Measurements from ENCODE around the gene SIGLEC10. TPM values are rescaled to one million over a fixed set of nuclear protein-coding genes. Genes with fewer than 3 reads are reported as not detected.
A peak's percentile ranks its signal among the peaks of the same experiment; 100 is the strongest.

SIGLEC10 gene
- total RNA-seq, 2 experiments from 2014 or later: 0.72 to 0.98 TPM

DNA sequence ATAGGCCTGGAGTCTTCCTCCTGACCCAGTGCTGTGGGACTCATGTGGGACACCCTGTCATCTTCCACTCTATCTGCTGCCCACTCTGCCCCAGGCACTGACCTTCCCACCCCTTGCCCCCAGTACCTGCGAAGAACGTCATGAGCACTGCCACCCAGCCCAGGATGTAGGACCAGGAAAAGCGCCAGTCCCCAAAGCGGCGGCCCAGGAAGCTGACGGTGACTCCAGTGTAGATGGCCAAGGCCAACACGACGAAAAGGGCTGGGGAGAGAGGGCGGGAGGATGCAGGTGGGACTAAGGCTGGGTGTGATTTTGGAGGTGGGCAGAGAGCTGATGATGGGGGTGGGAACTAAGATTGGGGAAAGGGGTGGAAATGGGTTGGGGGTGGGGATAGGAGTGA is 37.1 kb downstream of the SIGLEC10 start:
- H3K4me1 Mint-ChIP-seq: peaks cover 39% of the 10 kb centered on the region
- H3K9me3 Mint-ChIP-seq: peaks cover 5% of the 10 kb centered on the region
- DNase-seq: no peak
- no peaks in the 10 kb centered on the region for H3K36me3 Mint-ChIP-seq (ENCODE audit: low read depth)
- H3K27me3 Mint-ChIP-seq: no peaks in the 10 kb centered on the region
- CTCF ChIA-PET: no interaction called here
- POLR2A ChIA-PET: no interaction called here
- no peak overlapping the region for H3K4me3 Mint-ChIP-seq
- peak overlapping the region; percentile 36 for H3K27ac Mint-ChIP-seq

DNA sequence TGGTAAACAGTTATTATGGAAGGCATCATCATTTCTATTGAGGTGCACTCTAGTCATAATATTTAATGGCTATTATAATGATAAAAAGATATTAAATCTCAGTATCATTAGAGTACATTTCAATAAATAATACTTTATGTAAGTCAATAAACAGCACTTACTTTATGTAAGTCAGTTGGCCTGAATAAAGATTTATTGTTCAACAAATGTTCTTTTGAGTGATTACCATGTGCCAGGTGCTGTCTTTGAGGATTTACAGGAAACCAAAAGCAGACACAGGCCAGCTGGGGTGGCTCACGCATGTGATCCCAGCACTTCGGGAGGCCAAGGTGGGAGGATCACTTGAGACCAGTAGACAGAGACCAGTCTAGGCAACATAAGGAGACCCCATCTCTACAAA is 40.0 kb downstream of the SIGLEC10 start:
- Mint-ChIP-seq H3K36me3 (ENCODE audit: low read depth) (peaks cover 6% of the 10 kb centered on the region), H3K27ac (no peak overlapping the region), H3K4me3 (no peak overlapping the region), H3K9me3 (peaks cover 9% of the 10 kb centered on the region), H3K27me3 (no peaks in the 10 kb centered on the region), H3K4me1 (peaks cover 69% of the 10 kb centered on the region)
- POLR2A ChIA-PET: no interaction called here
- CTCF ChIA-PET: interaction anchor here (2.6 kb wide), 1 partner anchor 10 kb away, joined by 14 read pairs; the partner anchor contains the start of gene LIM2
- DNase-seq: no peak

DNA sequence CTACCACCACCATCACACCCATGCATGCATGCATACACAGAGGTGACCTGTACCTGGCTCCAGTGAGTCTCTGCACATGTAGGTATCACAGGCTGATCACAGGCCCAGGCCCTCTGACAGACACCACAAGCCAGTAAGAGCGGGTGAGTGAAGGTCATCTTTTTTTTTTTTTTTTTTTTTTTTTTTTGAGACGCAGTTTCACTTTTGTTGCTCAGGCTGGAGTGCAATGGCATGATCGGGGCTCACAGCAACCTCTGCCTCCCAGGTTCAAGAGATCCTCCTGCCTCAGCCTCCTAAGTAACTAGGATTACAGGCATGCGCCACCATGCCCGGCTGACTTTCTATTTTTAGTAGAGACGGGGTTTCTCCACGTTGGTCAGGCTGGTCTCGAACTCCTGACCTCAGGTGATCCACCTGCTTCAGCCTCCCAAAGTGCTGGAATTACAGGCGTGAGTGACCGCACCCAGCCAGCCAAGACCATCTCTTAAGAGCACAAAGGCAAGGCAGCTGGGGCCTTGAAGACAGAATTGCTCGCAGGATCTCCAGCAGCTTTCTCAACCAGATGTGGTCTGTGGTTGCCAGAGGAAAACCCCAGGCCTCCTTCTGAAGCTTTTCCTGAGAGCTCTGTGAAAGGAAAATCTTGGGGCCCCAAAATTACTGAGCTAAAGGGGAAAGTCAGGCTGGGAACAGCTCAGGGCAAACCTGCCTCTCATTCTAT is 41.8 kb downstream of the SIGLEC10 start:
- H3K4me3 Mint-ChIP-seq: peak overlapping the region; percentile 54
- peaks cover 6% of the 10 kb centered on the region for H3K36me3 Mint-ChIP-seq (ENCODE audit: low read depth)
- H3K9me3 Mint-ChIP-seq: peaks cover 4% of the 10 kb centered on the region
- H3K4me1 Mint-ChIP-seq: peaks cover 78% of the 10 kb centered on the region
- DNase-seq: peak; percentile 48
- POLR2A ChIA-PET: no interaction called here
- no peaks in the 10 kb centered on the region for H3K27me3 Mint-ChIP-seq
- CTCF ChIA-PET: no interaction called here
- peak overlapping the region; percentile 85 for H3K27ac Mint-ChIP-seq

DNA sequence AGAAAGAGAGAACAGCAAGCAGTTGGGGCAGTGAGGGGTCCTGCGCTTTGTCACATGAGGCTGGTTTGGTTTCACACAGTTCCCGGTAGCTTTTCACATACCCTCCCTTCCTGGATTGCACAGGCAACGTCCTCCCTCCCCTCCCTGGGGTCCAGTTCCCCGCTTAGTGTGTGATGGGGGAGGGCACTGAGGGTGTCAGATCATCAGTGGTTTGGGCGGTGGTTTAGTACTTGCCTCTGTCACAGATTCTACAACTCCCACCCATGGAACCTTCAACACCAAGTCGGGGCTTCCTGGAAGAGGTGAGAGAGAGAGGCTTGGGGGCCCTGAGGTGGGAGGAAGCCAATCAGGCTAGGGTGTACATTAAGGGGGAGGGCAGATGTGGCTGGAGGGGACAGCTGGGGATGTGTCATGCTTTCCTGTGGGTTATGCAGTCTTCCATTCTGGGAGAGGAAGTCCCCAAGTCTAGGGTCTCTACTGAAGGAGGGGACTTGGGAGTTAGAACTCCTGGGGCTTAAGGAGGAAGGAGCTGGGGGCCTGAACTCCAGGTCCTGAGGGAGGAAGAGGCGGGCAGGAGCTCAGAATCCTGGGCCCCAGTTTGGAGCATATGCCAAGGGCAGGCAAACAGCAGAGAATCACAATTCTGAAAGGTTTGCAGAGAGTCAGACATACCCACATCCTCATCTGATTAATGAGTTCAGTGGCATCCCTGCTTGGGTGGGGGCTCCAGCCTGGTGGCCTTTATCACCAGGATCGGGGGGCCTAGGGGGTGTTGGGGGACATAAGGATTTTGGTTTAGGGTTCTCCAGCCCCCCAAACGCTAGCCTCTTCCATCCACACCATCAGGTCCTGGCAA is 44.6 kb downstream of the SIGLEC10 start, which contains the start of gene NKG7:
Gene NKG7 (minus strand): TSS at position 6 of the 856 bp plus-strand sequence. CDS start 119 bp downstream, outside the sequence.
- CTCF ChIA-PET: interaction anchor here (1.1 to 1.9 kb wide), 3 partner anchors 8 to 33 kb away, joined by 3 to 6 read pairs (median 4); no protein-coding TSS in a partner anchor
- Mint-ChIP-seq H3K4me1 (peaks cover 79% of the 10 kb centered on the region), H3K27me3 (no peaks in the 10 kb centered on the region), H3K9me3 (peaks cover 4% of the 10 kb centered on the region), H3K27ac (peak within 1 kb of the TSS; percentile 95), H3K4me3 (peak within 1 kb of the TSS; percentile 69), H3K36me3 (ENCODE audit: low read depth) (peaks cover 9% of the 10 kb centered on the region)
- peak; percentile 71 for DNase-seq
- POLR2A ChIA-PET: interaction anchor here (1.0 kb wide), 2 partner anchors 21 to 55 kb away, joined by 3 read pairs; no protein-coding TSS in a partner anchor

DNA sequence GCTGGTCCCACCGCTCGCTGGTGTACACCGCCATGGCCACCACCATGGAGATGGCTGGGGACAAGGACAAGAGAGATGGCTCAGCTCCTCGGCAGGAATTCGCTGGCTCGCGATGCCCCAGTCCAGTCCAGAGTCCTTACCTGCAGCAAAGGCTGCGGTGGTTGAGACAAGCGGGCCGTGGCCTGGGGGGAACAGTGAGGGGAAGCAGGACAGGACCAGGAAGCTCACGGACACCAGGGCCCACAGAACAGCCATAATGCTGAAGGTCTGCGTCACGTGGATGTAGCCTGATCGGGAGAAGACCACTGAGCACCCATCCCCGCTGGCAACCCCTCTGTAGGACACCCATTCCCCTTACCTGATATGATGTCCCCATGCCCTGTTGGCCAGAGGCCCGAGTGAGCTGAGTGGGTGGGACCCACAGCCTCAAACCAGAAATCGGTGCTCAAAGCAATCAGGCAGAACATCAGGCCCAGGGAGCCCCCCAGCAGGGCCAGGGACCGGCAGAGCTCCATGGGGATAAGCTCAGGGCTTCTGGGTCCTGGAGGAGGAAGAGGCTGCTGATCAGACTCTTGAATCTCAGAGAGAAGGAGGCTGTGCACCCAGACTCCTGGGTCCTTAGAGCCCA is 45.3 kb downstream of the SIGLEC10 start:
- ChIA-PET CTCF (interaction anchor here (1.1 to 1.9 kb wide), 3 partner anchors 9 to 34 kb away, joined by 3 to 6 read pairs (median 4); no protein-coding TSS in a partner anchor), POLR2A (no interaction called here)
- peak overlapping the region; percentile 69 for H3K4me3 Mint-ChIP-seq
- H3K27ac Mint-ChIP-seq: peak overlapping the region; percentile 95
- H3K4me1 Mint-ChIP-seq: peaks cover 85% of the 10 kb centered on the region
- peaks cover 9% of the 10 kb centered on the region for H3K36me3 Mint-ChIP-seq (ENCODE audit: low read depth)
- H3K9me3 Mint-ChIP-seq: peaks cover 4% of the 10 kb centered on the region
- DNase-seq: no peak
- H3K27me3 Mint-ChIP-seq: no peaks in the 10 kb centered on the region

DNA sequence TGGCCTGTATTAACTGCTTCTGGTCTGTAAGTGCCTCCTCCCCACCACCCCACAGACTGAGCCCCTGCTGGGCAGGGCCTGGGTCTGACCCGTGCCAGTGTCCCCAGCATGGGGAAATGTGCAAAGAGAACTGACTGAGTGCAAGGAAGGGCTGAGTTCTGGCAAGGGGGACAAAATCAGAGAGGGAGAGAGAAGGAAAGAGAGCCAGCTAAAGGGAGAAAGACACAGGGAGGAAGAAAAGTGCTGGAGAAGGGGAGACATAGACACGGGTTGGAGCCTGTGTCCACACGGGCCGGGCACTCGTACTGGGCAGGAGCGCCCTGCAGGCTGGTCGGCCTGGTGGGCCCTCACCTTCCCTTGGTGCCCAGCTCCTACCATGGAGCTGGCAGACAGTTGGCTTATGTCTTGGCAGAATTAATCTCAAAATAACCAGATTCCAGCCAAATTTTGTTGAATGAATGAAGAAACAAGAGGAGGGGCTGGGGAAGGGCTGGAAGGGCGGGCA is 46.2 kb downstream of the SIGLEC10 start:
- no peaks in the 10 kb centered on the region for H3K27me3 Mint-ChIP-seq
- DNase-seq: no peak
- CTCF ChIA-PET: interaction anchor here (0.6 to 1.3 kb wide), 2 partner anchors 32 to 66 kb away, joined by 3 read pairs; no protein-coding TSS in a partner anchor
- H3K4me1 Mint-ChIP-seq: peaks cover 84% of the 10 kb centered on the region
- peak overlapping the region; percentile 69 for H3K4me3 Mint-ChIP-seq
- peaks cover 4% of the 10 kb centered on the region for H3K9me3 Mint-ChIP-seq
- POLR2A ChIA-PET: no interaction called here
- H3K36me3 Mint-ChIP-seq (ENCODE audit: low read depth): peaks cover 9% of the 10 kb centered on the region
- peak overlapping the region; percentile 95 for H3K27ac Mint-ChIP-seq

DNA sequence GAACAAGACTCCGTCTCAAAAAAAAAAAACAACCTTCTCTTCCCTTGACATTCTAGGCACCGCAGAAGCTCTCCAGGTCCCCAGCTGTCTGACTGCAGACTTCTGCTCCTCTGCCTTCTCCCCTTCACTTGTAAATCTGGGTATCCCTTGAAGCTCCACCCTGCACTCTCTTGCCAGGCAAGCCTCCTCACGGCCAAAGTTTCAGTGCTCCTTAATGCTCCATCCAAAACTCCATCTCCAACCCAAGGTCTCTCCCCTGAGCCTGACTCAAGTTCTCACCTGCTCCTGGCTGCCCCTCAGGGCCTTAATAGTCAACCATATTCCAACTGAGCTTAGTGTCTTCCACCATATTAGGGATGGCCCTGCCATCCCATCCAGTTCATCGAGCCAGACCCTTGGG is 47.2 kb downstream of the SIGLEC10 start:
- ChIA-PET POLR2A (no interaction called here), CTCF (interaction anchor here (1.3 kb wide), 1 partner anchor 31 kb away, joined by 3 read pairs; no protein-coding TSS in a partner anchor)
- DNase-seq: no peak
- H3K4me3 Mint-ChIP-seq: peak overlapping the region; percentile 69
- peak overlapping the region; percentile 95 for H3K27ac Mint-ChIP-seq
- peaks cover 78% of the 10 kb centered on the region for H3K4me1 Mint-ChIP-seq
- peaks cover 9% of the 10 kb centered on the region for H3K36me3 Mint-ChIP-seq (ENCODE audit: low read depth)
- no peaks in the 10 kb centered on the region for H3K27me3 Mint-ChIP-seq
- H3K9me3 Mint-ChIP-seq: peaks cover 4% of the 10 kb centered on the region

DNA sequence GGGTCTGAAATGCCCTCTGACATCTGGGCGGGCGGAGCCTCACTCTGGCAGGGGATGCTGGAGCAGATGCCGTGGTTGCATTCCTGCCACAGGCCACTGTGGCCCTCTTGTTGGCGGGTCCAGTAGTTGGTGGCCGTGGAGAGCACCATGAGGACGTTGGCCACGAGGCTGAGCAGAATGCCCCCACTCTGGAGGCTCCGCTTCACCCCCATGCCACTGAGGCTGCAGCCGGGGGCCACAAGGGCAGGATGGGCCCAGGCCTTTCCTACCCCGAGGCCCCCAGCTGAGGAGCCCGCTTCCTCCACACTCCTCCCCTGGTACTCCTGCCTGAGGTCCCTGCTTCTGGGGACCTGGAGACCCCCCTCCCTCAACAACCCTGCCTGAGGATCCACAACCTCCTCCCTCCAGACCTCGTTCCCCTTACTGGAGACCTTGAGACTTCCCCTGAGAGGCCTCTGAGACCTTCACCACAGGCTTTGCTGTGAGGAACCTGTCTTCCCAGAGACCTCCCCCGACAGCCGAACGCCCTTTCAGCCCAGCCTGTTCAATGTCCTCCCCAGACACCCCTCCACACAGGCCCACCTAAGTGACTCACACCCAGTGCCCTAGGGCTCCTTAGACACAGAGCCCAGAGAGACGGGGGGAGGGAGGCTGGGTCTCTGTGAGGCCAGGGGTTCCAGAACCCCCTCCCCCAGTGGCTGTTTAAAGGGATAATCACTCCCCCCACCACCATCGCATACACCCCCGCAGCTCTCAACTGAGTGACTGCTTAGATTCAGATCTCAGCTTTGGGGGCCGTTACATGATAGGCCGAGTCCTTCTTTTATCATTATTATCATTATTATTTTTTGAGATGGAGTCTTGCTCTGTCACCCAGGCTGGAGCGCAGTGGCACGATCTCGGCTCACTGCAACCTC is 48.8 kb downstream of the SIGLEC10 start, which contains the start of gene CLDND2:
Gene CLDND2 (minus strand): TSS at position 638 of the 917 bp plus-strand sequence. CDS start 426 bp downstream, at position 212.
- Mint-ChIP-seq H3K9me3 (peaks cover 4% of the 10 kb centered on the region), H3K27ac (peak within 1 kb of the TSS; percentile 95), H3K36me3 (ENCODE audit: low read depth) (peaks cover 9% of the 10 kb centered on the region), H3K27me3 (no peaks in the 10 kb centered on the region), H3K4me1 (peaks cover 76% of the 10 kb centered on the region), H3K4me3 (peak within 1 kb of the TSS; percentile 99)
- POLR2A ChIA-PET: no interaction called here
- CTCF ChIA-PET: interaction anchor here (0.9 to 1.7 kb wide), 5 partner anchors 10 to 68 kb away, joined by 3 to 13 read pairs (median 4); no protein-coding TSS in a partner anchor
- no peak for DNase-seq

DNA sequence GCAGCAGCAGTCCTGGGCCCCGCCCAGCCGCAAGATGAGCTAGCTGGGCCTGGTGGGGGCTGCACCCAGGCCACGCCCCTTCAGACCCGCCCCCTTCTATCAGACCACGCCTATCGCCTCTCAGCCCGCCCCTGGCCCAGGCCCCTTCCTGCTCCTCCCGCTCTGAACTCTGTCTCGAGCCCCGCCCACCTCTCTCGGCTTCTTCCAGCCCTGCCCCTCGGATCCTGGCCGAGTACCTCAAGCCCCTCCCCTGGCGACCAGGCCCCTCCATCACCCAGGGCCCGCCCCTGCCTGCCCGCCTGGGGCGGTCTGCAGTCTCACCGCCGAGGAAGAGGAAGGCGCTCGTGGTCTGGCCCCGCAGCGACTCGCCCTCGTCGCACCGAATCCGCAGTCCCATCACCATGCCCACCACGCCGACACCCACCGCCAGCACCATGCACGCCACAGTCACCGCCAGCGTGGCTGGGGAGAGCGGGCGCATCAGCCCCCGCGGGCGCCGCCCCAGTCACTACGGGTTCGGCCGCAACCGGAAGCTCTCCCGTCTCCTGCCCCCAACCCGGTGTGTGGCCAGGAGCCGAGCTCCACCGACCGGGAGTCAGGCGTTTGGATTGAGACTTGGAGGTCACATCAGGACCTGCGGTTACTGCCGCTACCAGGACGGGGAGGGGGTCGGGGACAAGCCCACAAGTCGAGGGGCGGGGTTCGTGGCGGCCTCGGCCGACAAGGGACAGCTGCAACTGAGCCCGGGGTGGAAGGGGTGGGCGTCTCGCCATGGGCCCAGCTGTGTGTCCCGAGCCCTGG is 49.7 kb downstream of the SIGLEC10 start:
- Mint-ChIP-seq H3K4me1 (peaks cover 75% of the 10 kb centered on the region), H3K27me3 (no peaks in the 10 kb centered on the region), H3K4me3 (peak overlapping the region; percentile 99), H3K36me3 (ENCODE audit: low read depth) (peaks cover 7% of the 10 kb centered on the region), H3K9me3 (peaks cover 1% of the 10 kb centered on the region), H3K27ac (peak overlapping the region; percentile 95)
- CTCF ChIA-PET: interaction anchor here (0.5 to 1.7 kb wide), 8 partner anchors 9 to 247 kb away, joined by 3 to 13 read pairs (median 4); no protein-coding TSS in a partner anchor
- DNase-seq: peak; percentile 96
- POLR2A ChIA-PET: interaction anchor here (0.8 to 1.2 kb wide), 2 partner anchors 24 to 27 kb away, joined by 3 to 13 read pairs; no protein-coding TSS in a partner anchor

DNA sequence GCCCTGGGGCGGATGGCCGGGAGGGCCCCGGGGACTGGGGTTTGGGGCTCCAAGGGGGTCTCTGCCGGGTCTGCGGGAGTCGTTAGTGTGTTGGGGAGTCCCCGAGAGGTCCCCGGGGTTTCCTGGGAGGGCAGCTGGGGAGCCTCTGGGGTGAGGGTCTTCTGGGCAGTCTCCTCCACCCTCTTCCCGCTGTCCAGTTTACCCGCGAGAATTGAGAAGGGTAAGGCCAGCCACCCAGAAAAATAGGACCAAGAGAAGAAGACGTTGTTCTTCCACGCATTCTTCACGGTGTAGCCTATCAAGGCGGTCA is 50.2 kb downstream of the SIGLEC10 start:
- ChIA-PET CTCF (interaction anchor here (0.8 to 1.7 kb wide), 6 partner anchors 9 to 54 kb away, joined by 3 to 13 read pairs (median 4); no protein-coding TSS in a partner anchor), POLR2A (interaction anchor here (0.8 to 1.2 kb wide), 2 partner anchors 24 to 27 kb away, joined by 3 to 13 read pairs; no protein-coding TSS in a partner anchor)
- Mint-ChIP-seq H3K4me1 (peaks cover 75% of the 10 kb centered on the region), H3K36me3 (ENCODE audit: low read depth) (peaks cover 5% of the 10 kb centered on the region), H3K27me3 (no peaks in the 10 kb centered on the region), H3K9me3 (no peaks in the 10 kb centered on the region), H3K4me3 (peak overlapping the region; percentile 99), H3K27ac (peak overlapping the region; percentile 95)
- DNase-seq: no peak
